Dendritic cell treated with granulocyte-macrophage colony-stimulating factor and Interleukin-4, amounts not matched to agents 40 ng/mL and 50 ng/mL, for 4 days (primary cell): ENCODE measurements around the gene ATP2A2.
"Not testable (repeated sequence)": the region's sequence is repeated elsewhere in the genome, so short reads cannot be mapped to it uniquely, and the experiment has no call there.

Source experiments
- H3K27ac Mint-ChIP-seq: one replicate; pipeline ENCODE4 v1.8.0; 2022; ENCODE audit warnings: mild to moderate bottlenecking, mixed read lengths
- H3K27me3 Mint-ChIP-seq: one replicate; pipeline ENCODE4 v1.8.0; 2022; ENCODE audit warnings: mild to moderate bottlenecking, mixed read lengths
- H3K36me3 Mint-ChIP-seq: one replicate; pipeline ENCODE4 v1.8.0; 2022; ENCODE audit warnings: low read depth, mixed read lengths
- H3K4me1 Mint-ChIP-seq: one replicate; pipeline ENCODE4 v1.8.0; 2022; ENCODE audit warnings: low read depth, mixed read lengths
- H3K4me3 Mint-ChIP-seq: one replicate; pipeline ENCODE4 v1.8.0; 2022; ENCODE audit warnings: mild to moderate bottlenecking, moderate library complexity, mixed read lengths
- H3K9me3 Mint-ChIP-seq: one replicate; pipeline ENCODE4 v1.8.0; 2022; ENCODE audit warnings: mixed read lengths
- intact Hi-C: fragments of 100-400 bp; cut with micrococcal nuclease; formaldehyde crosslinking; loops from one replicate; pipeline ENCODE4 v1.15.0; 2022

The ATP2A2 gene

DNA sequence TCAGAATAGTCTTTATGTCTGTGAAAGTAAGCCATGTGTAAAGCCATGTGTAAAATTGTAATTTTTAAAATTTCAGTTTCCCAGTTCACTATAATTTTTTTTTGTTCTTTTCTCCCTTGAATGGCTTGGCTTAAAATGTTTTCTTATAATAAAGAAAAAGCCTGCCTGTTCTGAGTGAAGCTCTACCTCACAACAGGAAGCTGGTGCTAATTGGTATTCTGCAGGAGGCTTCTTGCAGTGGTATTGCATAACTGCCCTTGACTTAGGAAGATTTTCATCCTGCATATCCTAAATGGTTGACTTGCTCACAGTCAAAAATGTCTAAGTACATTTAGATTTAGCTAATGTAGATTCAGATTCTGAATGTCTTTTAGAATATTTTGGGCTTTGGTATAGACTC is 49.5 kb downstream of the ATP2A2 start:
- Mint-ChIP-seq H3K36me3 (peaks cover 99% of the 10 kb centered on the region), H3K4me3 (no peak overlapping the region), H3K9me3 (no peaks in the 10 kb centered on the region), H3K4me1 (peaks cover 5% of the 10 kb centered on the region), H3K27me3 (no peaks in the 10 kb centered on the region), H3K27ac (no peak overlapping the region)
- intact Hi-C loops, result no loop called here

DNA sequence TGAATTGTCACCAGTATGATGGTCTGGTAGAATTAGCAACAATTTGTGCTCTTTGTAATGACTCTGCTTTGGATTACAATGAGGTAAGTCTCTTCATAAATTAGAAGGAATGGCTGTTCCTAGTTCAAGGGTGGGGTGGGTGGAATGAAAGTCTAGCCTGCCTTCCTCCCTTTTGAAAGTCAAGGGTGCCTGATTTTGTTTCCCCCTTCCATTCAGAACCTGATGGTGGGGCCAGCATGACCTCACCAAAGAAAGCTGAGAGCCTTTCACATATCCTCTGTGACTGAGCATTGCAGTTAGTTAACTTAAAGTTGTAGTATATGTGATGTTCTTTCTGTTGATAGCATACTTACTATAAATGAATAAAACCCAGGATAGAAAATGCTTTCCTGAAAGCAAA is 52.2 kb downstream of the ATP2A2 start:
- no peaks in the 10 kb centered on the region for H3K9me3 Mint-ChIP-seq
- no peak overlapping the region for H3K4me3 Mint-ChIP-seq
- H3K27ac Mint-ChIP-seq, result no peak overlapping the region
- intact Hi-C loops, result no loop called here
- H3K36me3 Mint-ChIP-seq, result peaks cover 99% of the 10 kb centered on the region
- no peaks in the 10 kb centered on the region for H3K27me3 Mint-ChIP-seq
- H3K4me1 Mint-ChIP-seq, result peaks cover 11% of the 10 kb centered on the region

DNA sequence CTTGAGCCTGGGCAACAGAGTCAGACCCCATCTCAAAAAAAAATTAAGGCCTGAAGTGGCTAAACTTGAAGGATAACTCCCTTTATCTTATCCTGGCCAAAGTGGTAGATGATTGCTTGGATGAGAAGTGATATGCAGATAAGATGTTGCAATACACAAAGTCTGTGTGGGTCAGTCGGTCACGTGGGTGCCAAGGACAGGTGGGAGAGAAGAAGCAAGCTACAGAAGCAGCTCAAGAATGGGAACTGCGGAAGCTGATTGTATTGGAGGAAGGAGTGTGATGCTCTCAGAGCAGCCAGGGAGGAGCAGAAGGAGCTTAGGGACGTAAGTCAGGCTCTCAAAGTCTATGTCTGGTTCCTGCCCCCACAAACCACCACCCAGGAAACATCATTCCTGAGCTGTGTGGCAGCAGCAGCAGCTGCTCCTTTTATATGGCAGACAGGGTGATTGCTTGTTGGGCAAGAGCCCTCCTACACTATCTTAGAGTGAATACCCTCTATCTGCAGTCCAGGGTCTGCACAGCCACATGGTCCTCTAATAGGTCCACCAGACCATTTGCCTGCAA is 54.5 kb downstream of the ATP2A2 start:
- peak overlapping the region; percentile 39 for H3K27ac Mint-ChIP-seq
- H3K4me3 Mint-ChIP-seq, result no peak overlapping the region
- peaks cover 99% of the 10 kb centered on the region for H3K36me3 Mint-ChIP-seq
- no peaks in the 10 kb centered on the region for H3K27me3 Mint-ChIP-seq
- no peaks in the 10 kb centered on the region for H3K9me3 Mint-ChIP-seq
- intact Hi-C loops, result no loop called here
- peaks cover 6% of the 10 kb centered on the region for H3K4me1 Mint-ChIP-seq

DNA sequence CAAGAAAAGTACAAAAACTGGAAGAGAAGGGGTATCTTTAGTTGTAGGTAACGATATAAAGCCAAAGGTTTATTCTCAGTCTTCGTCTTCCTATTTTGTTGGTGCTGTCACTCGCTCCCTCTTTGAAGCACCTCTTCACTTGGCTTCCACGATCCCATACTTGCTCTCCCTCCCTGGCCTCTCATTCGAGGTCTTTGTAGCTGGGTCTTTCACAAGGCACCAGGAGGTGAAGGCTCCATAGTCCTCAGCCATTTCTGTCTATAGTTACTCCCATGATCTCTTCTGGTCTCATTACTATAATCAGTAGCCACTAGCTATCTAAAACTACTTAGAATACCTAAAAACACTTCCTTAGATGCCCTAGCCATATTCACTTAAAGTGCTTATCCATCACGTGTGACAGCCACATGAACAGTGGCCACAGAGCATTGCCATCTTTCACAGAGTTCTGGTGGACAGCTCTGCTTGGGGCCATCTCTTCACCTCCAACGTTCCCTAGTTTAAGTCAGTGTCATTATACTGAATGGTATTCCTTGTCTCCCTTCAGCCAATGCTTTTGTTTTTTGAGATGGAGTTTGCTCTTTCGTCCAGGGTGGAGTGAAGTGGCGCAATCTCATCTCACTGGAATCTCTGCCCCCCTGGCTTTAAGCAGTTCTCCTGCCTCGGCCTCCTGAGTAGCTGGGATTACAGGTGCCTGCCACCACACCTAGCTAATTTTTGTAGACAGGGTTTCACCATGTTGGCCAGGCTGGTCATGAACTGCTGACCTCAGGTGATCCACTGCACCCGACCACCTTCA is 57.1 kb downstream of the ATP2A2 start:
- no peaks in the 10 kb centered on the region for H3K27me3 Mint-ChIP-seq
- peaks cover 100% of the 10 kb centered on the region for H3K36me3 Mint-ChIP-seq
- H3K4me3 Mint-ChIP-seq, result no peak overlapping the region
- H3K27ac Mint-ChIP-seq, result peak overlapping the region; percentile 7
- intact Hi-C loops, result no loop called here
- no peaks in the 10 kb centered on the region for H3K9me3 Mint-ChIP-seq
- H3K4me1 Mint-ChIP-seq, result peaks cover 10% of the 10 kb centered on the region

DNA sequence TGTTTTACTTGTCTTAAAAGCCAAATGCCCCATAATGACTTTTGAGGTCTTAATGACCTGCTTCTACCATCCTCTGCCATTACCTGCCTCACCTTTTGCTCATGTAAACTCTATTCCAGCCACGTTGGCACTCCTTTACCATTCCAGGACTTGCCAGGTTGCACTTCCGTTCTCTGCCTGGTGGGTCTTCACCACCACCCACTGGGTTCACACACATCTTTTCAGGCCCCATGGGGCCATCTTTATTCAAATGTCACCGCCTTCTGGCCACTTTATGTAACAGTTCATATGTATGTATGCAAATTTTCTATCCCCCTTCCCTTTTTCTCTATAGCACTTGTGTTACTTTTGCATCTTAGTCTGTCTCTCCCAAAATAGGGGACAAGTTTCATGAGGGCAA is 57.7 kb downstream of the ATP2A2 start:
- H3K36me3 Mint-ChIP-seq, result peaks cover 100% of the 10 kb centered on the region
- H3K4me1 Mint-ChIP-seq, result peaks cover 16% of the 10 kb centered on the region

DNA sequence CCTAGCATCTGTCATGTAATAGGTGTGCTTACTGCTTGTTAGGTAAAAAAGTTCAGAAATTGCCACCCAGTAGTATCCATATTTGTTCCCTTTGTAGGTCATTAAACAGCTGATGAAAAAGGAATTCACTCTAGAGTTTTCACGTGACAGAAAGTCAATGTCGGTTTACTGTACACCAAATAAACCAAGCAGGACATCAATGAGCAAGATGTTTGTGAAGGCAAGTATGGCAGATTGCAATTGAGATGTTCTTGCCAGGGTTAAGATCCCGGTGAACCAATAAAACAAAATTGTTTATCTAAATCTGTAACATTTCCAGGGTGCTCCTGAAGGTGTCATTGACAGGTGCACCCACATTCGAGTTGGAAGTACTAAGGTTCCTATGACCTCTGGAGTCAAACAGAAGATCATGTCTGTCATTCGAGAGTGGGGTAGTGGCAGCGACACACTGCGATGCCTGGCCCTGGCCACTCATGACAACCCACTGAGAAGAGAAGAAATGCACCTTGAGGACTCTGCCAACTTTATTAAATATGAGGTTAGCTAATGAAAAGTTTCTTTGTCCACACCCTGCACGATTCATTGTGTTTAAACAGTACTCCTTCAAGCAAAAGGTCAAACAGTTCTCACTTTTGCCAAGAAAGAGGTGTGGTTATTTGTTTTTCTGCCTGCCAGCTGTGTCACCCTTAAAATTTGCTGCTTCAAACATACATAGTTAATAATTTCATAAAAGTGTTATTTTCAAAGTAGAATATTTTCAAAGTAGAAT is 58.3 kb downstream of the ATP2A2 start:
- intact Hi-C loops, result no loop called here
- Mint-ChIP-seq H3K27ac (no peak overlapping the region), H3K4me1 (peaks cover 22% of the 10 kb centered on the region), H3K4me3 (no peak overlapping the region), H3K36me3 (peaks cover 100% of the 10 kb centered on the region), H3K9me3 (no peaks in the 10 kb centered on the region), H3K27me3 (no peaks in the 10 kb centered on the region)

More for the DNA sequence above, 57.7 kb downstream of the ATP2A2 start:
- H3K4me3 Mint-ChIP-seq, result no peak overlapping the region
- H3K9me3 Mint-ChIP-seq, result no peaks in the 10 kb centered on the region
- no peaks in the 10 kb centered on the region for H3K27me3 Mint-ChIP-seq
- H3K27ac Mint-ChIP-seq, result no peak overlapping the region
- intact Hi-C loops, result no loop called here

DNA sequence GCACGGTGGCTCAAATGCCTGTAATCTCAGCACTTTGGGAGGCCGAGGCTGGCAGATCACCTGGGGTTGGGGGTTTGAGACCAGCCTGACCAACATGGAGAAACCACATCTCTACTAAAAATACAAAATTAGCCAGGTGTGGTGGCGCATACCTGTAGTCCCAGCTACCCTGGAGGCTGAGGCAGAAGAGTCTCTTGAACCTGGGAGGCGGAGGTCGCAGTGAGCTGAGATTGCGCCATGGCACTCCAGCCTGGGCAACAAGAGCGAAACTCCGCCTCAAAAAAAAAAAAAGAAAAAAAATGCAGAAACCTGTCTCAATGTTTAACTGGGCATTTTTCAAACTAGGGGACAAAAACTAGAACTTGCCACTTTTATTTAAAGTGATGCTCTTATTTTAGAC is 59.2 kb downstream of the ATP2A2 start:
- H3K27me3 Mint-ChIP-seq, H3K9me3 Mint-ChIP-seq, intact Hi-C loops, H3K27ac Mint-ChIP-seq, H3K4me3 Mint-ChIP-seq: not testable (repeated sequence)
- H3K36me3 Mint-ChIP-seq, result peaks cover 100% of the 10 kb centered on the region
- peaks cover 31% of the 10 kb centered on the region for H3K4me1 Mint-ChIP-seq

DNA sequence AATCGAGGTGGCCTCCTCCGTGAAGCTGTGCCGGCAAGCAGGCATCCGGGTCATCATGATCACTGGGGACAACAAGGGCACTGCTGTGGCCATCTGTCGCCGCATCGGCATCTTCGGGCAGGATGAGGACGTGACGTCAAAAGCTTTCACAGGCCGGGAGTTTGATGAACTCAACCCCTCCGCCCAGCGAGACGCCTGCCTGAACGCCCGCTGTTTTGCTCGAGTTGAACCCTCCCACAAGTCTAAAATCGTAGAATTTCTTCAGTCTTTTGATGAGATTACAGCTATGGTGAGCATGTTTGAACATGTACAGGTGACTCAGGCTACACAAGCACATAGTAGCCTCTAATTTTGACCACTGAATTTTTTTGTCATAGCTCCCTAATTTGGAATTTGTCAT is 59.7 kb downstream of the ATP2A2 start:
- intact Hi-C loops, result no loop called here
- H3K27me3 Mint-ChIP-seq, result no peaks in the 10 kb centered on the region
- H3K4me1 Mint-ChIP-seq, result peaks cover 36% of the 10 kb centered on the region
- H3K9me3 Mint-ChIP-seq, result no peaks in the 10 kb centered on the region
- no peak overlapping the region for H3K4me3 Mint-ChIP-seq
- H3K27ac Mint-ChIP-seq, result no peak overlapping the region
- H3K36me3 Mint-ChIP-seq, result peaks cover 100% of the 10 kb centered on the region

DNA sequence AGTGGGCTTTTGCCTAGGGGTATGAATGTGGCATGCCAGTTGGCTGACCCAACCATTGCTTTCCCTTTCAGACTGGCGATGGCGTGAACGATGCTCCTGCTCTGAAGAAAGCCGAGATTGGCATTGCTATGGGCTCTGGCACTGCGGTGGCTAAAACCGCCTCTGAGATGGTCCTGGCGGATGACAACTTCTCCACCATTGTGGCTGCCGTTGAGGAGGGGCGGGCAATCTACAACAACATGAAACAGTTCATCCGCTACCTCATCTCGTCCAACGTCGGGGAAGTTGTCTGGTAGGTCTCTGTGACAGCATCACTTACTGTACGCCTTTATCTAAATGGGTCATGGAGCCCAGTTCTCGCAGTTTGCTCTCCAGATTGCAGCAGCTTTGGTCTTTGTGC is 61.1 kb downstream of the ATP2A2 start:
- Mint-ChIP-seq H3K36me3 (peaks cover 100% of the 10 kb centered on the region), H3K27me3 (no peaks in the 10 kb centered on the region), H3K27ac (no peak overlapping the region), H3K4me3 (no peak overlapping the region), H3K4me1 (peaks cover 44% of the 10 kb centered on the region), H3K9me3 (no peaks in the 10 kb centered on the region)
- intact Hi-C loops, result no loop called here

DNA sequence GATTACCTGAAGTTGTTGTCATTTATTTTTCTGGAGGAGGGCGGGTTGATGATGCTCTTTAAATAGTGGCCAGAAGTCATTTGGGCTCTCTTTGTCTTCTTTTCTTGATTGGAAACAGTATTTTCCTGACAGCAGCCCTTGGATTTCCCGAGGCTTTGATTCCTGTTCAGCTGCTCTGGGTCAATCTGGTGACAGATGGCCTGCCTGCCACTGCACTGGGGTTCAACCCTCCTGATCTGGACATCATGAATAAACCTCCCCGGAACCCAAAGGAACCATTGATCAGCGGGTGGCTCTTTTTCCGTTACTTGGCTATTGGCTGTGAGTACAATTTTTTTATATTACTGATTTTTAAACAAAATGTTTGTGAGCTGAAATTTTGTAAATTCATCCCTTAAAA is 62.1 kb downstream of the ATP2A2 start:
- H3K36me3 Mint-ChIP-seq, result peaks cover 100% of the 10 kb centered on the region
- H3K4me3 Mint-ChIP-seq, result no peak overlapping the region
- H3K9me3 Mint-ChIP-seq, result no peaks in the 10 kb centered on the region
- intact Hi-C loops, result no loop called here
- H3K4me1 Mint-ChIP-seq, result peaks cover 48% of the 10 kb centered on the region
- H3K27me3 Mint-ChIP-seq, result no peaks in the 10 kb centered on the region
- peak overlapping the region; percentile 45 for H3K27ac Mint-ChIP-seq

DNA sequence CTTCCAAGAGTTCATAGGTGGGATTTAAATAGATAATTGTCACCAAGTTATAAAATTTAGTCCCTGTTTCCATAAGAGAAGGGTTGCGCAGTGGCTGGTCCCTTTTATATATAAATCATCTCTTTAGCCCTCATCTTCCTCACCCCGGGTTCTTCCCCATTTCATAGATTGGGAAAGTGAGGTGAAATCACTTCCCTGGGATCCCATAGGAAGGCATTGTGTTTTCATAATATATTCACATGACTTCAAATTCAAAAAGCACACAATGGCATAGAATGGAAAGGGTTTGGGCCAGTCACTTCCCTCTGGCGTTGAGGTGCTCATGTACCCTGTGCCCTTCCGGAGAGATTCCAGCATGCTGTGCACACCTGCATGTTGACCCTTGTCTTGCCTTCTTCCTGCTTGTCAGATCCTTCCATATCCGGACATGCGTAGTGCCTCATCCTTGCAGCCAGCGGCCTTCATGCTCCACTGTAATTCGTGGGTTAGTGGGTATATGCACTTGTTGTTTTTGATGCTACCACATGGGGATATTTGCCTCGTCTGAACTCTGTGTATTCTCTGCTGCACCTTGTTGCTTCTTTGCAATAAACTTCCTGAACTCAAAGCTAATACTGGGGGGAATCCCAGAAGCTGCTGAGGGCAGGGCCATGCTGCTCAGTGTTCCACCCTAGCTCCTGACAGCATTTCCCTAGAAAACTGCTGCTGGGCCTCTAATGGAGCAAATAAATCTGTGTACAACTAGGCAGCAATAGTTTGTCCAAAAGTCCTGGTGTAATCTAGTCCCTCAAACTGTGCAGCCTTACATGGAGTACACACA is 62.9 kb downstream of the ATP2A2 start:
- H3K36me3 Mint-ChIP-seq, result peaks cover 99% of the 10 kb centered on the region
- H3K27ac Mint-ChIP-seq, result peak overlapping the region; percentile 80
- H3K9me3 Mint-ChIP-seq, result no peaks in the 10 kb centered on the region
- intact Hi-C loops, result no loop called here
- H3K27me3 Mint-ChIP-seq, result no peaks in the 10 kb centered on the region
- peaks cover 55% of the 10 kb centered on the region for H3K4me1 Mint-ChIP-seq
- no peak overlapping the region for H3K4me3 Mint-ChIP-seq

DNA sequence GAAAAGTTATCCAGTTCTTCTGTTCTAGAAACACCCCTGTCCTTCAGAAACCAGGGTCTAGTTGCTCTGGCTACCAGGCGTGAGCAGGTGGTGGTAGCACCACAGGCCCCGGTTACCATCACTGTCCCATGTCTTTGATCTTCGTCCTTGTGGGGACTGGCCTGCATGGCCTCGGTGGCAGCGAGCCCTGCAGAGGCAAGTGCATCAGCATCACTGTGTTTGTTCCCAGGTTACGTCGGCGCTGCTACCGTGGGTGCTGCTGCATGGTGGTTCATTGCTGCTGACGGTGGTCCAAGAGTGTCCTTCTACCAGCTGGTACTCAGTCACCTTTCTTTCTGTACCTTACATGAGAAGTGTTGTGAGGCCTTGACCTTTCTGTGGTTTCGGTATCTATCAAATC is 63.6 kb downstream of the ATP2A2 start:
- H3K36me3 Mint-ChIP-seq, result peaks cover 99% of the 10 kb centered on the region
- no peaks in the 10 kb centered on the region for H3K27me3 Mint-ChIP-seq
- peaks cover 62% of the 10 kb centered on the region for H3K4me1 Mint-ChIP-seq
- intact Hi-C loops, result no loop called here
- no peak overlapping the region for H3K4me3 Mint-ChIP-seq
- H3K27ac Mint-ChIP-seq, result peak overlapping the region; percentile 80
- no peaks in the 10 kb centered on the region for H3K9me3 Mint-ChIP-seq

DNA sequence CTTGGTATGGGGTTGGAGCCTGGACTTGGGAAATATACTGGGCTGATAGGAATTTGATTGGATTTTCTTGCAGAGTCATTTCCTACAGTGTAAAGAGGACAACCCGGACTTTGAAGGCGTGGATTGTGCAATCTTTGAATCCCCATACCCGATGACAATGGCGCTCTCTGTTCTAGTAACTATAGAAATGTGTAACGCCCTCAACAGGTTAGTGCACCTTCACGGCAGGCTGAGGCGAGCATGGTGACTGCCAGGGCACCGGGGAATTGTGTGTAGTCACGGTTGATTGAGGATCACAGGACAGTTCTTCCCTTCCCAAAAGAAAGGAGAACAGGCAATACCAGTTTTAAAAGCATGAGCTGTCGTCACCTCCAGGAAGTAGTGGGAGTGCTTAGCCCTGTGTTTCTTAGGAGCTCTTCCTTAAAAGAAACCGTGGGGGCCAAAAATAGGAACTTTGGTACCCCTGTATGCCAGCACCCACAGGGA is 64.2 kb downstream of the ATP2A2 start:
- intact Hi-C loops, result no loop called here
- Mint-ChIP-seq H3K27me3 (no peaks in the 10 kb centered on the region), H3K27ac (peak overlapping the region; percentile 80), H3K4me3 (peak overlapping the region; percentile 13), H3K4me1 (peaks cover 68% of the 10 kb centered on the region), H3K9me3 (no peaks in the 10 kb centered on the region), H3K36me3 (peaks cover 94% of the 10 kb centered on the region)
